SU-DHL-6 (cell line): ENCODE results near the gene TXLNB.

Experiments
- H2AFZ ChIP-seq: fragments of 200-600 bp; sonication (generic); 2 replicates; pipeline ENCODE4 v1.6.1; 2014; ENCODE audit warnings: low read depth, mild to moderate bottlenecking, moderate library complexity, mixed read lengths, antibody characterized with exemption, low read length; ENCODE audit not compliant: severe bottlenecking
- H3F3A ChIP-seq: fragments of 200-600 bp; shearing (Covaris generic); 2 replicates; pipeline ENCODE4 v1.6.0; 2016; ENCODE audit warnings: antibody characterized with exemption, mild to moderate bottlenecking; ENCODE audit not compliant: insufficient read depth
- H3K27ac ChIP-seq: fragments of 200-600 bp; sonication (generic); 2 replicates; pipeline ENCODE4 v1.5.1; 2016; ENCODE audit warnings: low read depth, mild to moderate bottlenecking, low read length, moderate library complexity, mixed read lengths
- H3K27me3 ChIP-seq: fragments of 200-600 bp; sonication (generic), shearing (Covaris generic); 2 replicates; pipeline ENCODE4 v1.6.0; 2014; ENCODE audit warnings: mild to moderate bottlenecking, low read length
- H3K36me3 ChIP-seq: fragments of 200-600 bp; sonication (generic); 2 replicates; pipeline ENCODE4 v1.6.1; 2014; ENCODE audit warnings: mild to moderate bottlenecking, low read length, mixed read lengths
- H3K4me2 ChIP-seq: fragments of 300-600, 200-600 bp; shearing (Covaris generic), sonication (generic); 2 replicates; pipeline ENCODE4 v1.6.0; 2014; ENCODE audit warnings: low read length, low read depth, mild to moderate bottlenecking; ENCODE audit not compliant: poor library complexity, severe bottlenecking
- H3K4me3 ChIP-seq: fragments of 200-600 bp; sonication (generic); 2 replicates; pipeline ENCODE4 v1.5.1; 2014; ENCODE audit warnings: antibody characterized with exemption, low read length, mild to moderate bottlenecking, mixed read lengths; ENCODE audit not compliant: insufficient read depth, poor library complexity, severe bottlenecking
- H3K79me2 ChIP-seq: fragments of 200-600 bp; sonication (generic); 2 replicates; pipeline ENCODE4 v1.6.1; 2014; ENCODE audit warnings: mild to moderate bottlenecking, low read length, moderate library complexity; ENCODE audit not compliant: insufficient read depth
- H3K9ac ChIP-seq: fragments of 200-600 bp; sonication (generic); 2 replicates; pipeline ENCODE4 v1.7.0; 2014; ENCODE audit warnings: mild to moderate bottlenecking, low read length
- H3K9me2 ChIP-seq: fragments of 200-600 bp; sonication (generic); replicated peaks from 2 replicates; pipeline ENCODE4 v1.6.1; 2014; ENCODE audit warnings: low read length; ENCODE audit not compliant: insufficient read depth
- H3K9me3 ChIP-seq: fragments of 200-600 bp; sonication (generic); 2 replicates; pipeline ENCODE4 v1.6.1; 2014; ENCODE audit warnings: low read length, mixed read lengths; ENCODE audit not compliant: insufficient read depth
- H4K20me1 ChIP-seq: fragments of 200-600 bp; sonication (generic); 2 replicates; pipeline ENCODE4 v1.6.1; 2014; ENCODE audit warnings: low read depth, mild to moderate bottlenecking, antibody characterized with exemption, low read length, moderate library complexity, mixed read lengths
- CTCF ChIP-seq: fragments of 200-600 bp; sonication (generic); IDR thresholded peaks from one replicate; pipeline ENCODE4 v1.5.1; 2017; ENCODE audit warnings: antibody characterized with exemption, mild to moderate bottlenecking, low read length, moderate library complexity; ENCODE audit not compliant: insufficient read depth, poor library complexity, severe bottlenecking
- EZH2phosphoT487 ChIP-seq: fragments of 200-600 bp; sonication (generic), shearing (Covaris generic); conservative IDR thresholded peaks from 2 replicates; pipeline ENCODE4 v1.6.1; 2018; ENCODE audit warnings: mild to moderate bottlenecking, antibody characterized with exemption, low read length, moderate library complexity, mixed read lengths

TXLNB gene

GRCh38 chr6:139198529-139199288 is 93.1 kb downstream of the TXLNB start:
- no peaks in the 10 kb centered on the region for H4K20me1 ChIP-seq
- H3K9me3 ChIP-seq, result no peaks in the 10 kb centered on the region
- no peaks in the 10 kb centered on the region for H3K27me3 ChIP-seq
- H2AFZ ChIP-seq, result no peak overlapping the region
- no peak for TF ChIP-seq CTCF
- no peak for TF ChIP-seq EZH2phosphoT487
- no peaks in the 10 kb centered on the region for H3K79me2 ChIP-seq
- no peaks in the 10 kb centered on the region for H3K9me2 ChIP-seq
- no peak overlapping the region for H3K4me2 ChIP-seq
- H3K9ac ChIP-seq, result no peak overlapping the region
- no peak overlapping the region for H3K27ac ChIP-seq
- H3K36me3 ChIP-seq, result no peaks in the 10 kb centered on the region
- no peak overlapping the region for H3K4me3 ChIP-seq
- H3F3A ChIP-seq, result no peaks in the 10 kb centered on the region

- H3K9ac ChIP-seq, result no peak overlapping the region
- no peaks in the 10 kb centered on the region for H3K9me2 ChIP-seq
- H4K20me1 ChIP-seq, result no peaks in the 10 kb centered on the region
- H3K4me2 ChIP-seq, result no peak overlapping the region
- no peak overlapping the region for H3K27ac ChIP-seq
- H3F3A ChIP-seq, result no peaks in the 10 kb centered on the region
- H3K27me3 ChIP-seq, result no peaks in the 10 kb centered on the region
- TF ChIP-seq CTCF (no peak), EZH2phosphoT487 (no peak)
- no peaks in the 10 kb centered on the region for H3K9me3 ChIP-seq
- H3K36me3 ChIP-seq, result no peaks in the 10 kb centered on the region
- H3K79me2 ChIP-seq, result no peaks in the 10 kb centered on the region
- no peak overlapping the region for H3K4me3 ChIP-seq
- no peak overlapping the region for H2AFZ ChIP-seq
These were observed 97.1 kb downstream of the TXLNB start for GRCh38 chr6:139194740-139195139.
